Measurements from ENCODE around the gene SPATC1L. TPM values are rescaled to one million over a fixed set of nuclear protein-coding genes. Genes with fewer than 3 reads are reported as not detected.

Gene SPATC1L
- total RNA-seq, 1 donor from 2014 or later = 12.3 TPM

- no peak for DNase-seq (ENCODE audit: low spot score)
Measured at GRCh38 chr21:46135782-46136395, 48.4 kb downstream of the SPATC1L start.

DNA sequence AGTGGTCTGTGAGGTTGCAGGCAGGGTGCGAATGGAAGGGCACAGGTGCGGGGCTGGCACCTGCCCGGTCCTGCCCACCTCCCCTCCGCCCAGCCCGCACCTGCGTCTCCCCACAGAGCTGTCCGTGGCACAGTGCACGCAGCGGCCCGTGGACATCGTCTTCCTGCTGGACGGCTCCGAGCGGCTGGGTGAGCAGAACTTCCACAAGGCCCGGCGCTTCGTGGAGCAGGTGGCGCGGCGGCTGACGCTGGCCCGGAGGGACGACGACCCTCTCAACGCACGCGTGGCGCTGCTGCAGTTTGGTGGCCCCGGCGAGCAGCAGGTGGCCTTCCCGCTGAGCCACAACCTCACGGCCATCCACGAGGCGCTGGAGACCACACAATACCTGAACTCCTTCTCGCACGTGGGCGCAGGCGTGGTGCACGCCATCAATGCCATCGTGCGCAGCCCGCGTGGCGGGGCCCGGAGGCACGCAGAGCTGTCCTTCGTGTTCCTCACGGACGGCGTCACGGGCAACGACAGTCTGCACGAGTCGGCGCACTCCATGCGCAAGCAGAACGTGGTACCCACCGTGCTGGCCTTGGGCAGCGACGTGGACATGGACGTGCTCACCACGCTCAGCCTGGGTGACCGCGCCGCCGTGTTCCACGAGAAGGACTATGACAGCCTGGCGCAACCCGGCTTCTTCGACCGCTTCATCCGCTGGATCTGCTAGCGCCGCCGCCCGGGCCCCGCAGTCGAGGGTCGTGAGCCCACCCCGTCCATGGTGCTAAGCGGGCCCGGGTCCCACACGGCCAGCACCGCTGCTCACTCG, 52.2 kb downstream of the SPATC1L start:
- DNase-seq (ENCODE audit: low spot score) = no peak

DNA sequence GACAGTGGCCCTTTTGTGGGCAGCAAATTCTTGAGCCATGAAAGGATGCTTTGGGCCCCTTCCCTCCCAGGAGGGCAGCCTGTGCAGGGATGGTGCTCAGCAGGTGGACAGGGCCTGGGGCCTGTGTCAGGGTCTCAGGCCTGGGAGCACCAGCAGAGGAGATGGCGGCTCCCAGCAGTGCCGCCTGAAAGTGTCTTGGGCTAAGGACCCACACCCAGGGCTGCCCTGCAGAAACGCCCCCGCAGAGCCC, 52.7 kb downstream of the SPATC1L start:
- DNase-seq (ENCODE audit: low spot score) = no peak

- DNase-seq (ENCODE audit: low spot score) = no peak
Measured at GRCh38 chr21:46130831-46131587, 53.2 kb downstream of the SPATC1L start.

GRCh38 chr21:46129846-46130651, 54.2 kb downstream of the SPATC1L start:
- no peak for DNase-seq (ENCODE audit: low spot score)

- no peak for DNase-seq (ENCODE audit: low spot score)
Measured at GRCh38 chr21:46128933-46129571, 55.2 kb downstream of the SPATC1L start.

DNA sequence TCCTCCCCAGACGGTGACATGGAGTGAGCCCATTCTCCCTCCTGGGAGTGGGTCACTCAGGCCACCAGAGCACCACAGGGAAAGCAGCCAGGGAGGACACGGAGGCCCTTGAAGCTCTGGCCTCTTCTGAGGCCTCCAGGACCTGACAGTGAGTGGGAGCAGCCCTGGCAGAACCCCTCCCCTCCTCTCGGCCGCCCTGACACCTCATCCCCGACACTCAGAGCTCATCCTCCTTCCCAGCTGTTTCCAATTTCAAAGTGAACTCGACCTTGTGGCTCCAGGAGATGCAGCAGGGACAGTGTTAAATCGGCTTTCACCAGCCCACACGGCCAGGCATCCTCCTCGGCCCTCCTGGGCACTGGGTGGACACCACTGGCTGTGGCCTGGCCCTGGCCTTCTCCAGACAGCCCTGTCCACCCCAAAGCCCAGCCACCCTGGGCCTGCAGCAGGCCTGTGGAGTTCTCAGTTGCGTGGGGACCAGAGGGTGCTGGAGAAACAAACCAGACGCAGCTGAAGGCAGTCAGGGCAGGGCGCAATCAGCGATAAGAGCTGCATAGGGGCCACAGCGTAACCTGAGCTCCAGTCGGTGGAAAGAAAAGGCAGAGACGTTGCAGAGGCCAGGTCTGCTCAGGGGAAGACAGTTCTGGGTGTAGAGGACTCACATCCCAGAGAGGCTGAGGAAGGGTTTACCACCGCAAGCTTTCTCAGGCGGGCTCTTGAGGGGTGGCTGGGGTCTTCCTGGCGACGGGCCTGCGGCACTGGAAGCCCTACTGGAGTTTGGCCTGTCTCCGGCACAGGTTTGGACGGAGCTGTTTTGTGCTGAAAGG, 55.9 kb downstream of the SPATC1L start:
- DNase-seq (ENCODE audit: low spot score) = no peak

GRCh38 chr21:46127239-46128105, 56.8 kb downstream of the SPATC1L start:
- DNase-seq (ENCODE audit: low spot score) = no peak

- DNase-seq (ENCODE audit: low spot score) = no peak
Measured at GRCh38 chr21:46126309-46127238, 57.7 kb downstream of the SPATC1L start.

DNA sequence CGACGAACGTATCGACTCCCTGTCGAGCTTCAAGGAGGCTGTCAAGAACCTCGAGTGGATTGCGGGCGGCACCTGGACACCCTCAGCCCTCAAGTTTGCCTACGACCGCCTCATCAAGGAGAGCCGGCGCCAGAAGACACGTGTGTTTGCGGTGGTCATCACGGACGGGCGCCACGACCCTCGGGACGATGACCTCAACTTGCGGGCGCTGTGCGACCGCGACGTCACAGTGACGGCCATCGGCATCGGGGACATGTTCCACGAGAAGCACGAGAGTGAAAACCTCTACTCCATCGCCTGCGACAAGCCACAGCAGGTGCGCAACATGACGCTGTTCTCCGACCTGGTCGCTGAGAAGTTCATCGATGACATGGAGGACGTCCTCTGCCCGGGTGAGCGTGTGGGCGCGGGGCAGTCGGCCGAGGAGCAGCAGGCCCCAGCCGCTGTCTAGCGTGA, 58.4 kb downstream of the SPATC1L start:
- DNase-seq (ENCODE audit: low spot score) = no peak

- DNase-seq (ENCODE audit: low spot score) = no peak
Measured at GRCh38 chr21:46124926-46125845, 59.1 kb downstream of the SPATC1L start.

DNA sequence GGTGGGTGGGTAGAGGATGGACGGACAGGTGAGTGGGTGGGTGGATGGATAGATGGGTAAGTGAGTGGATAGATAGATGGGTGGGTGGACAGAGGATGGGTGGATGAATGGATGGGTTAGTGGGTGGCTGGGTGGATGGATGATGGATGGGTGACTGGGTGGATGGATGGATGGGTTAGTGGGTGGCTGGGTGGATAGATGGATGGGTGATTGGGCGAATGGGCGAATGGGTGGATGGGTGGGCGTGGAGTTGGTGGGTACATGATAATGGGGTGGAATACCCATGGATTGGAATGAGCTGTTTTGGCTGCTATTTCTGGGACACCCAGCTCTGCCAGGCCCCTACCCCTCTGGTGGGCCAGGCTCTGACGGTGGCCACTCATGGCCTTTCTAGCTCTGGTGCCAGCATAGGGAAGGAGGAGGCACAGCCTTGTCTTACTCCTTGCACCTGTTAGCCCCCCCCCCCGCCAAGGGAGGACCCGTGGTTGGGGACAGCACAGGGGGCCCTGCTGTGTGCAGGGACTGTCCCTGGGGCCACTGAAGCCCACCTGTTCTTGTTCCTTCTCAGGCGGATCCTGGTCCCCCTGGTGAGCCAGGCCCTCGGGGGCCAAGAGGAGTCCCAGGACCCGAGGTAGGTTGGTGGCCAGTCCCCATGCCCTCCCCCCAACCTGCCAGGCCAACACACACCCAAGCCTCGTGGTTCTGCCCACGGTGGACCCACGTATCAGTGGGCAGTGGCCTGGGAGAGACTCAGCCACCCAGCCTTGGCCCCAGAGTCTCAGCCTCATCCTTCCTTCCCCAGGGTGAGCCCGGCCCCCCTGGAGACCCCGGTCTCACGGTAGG, 60.0 kb downstream of the SPATC1L start:
- no peak for DNase-seq (ENCODE audit: low spot score)

DNA sequence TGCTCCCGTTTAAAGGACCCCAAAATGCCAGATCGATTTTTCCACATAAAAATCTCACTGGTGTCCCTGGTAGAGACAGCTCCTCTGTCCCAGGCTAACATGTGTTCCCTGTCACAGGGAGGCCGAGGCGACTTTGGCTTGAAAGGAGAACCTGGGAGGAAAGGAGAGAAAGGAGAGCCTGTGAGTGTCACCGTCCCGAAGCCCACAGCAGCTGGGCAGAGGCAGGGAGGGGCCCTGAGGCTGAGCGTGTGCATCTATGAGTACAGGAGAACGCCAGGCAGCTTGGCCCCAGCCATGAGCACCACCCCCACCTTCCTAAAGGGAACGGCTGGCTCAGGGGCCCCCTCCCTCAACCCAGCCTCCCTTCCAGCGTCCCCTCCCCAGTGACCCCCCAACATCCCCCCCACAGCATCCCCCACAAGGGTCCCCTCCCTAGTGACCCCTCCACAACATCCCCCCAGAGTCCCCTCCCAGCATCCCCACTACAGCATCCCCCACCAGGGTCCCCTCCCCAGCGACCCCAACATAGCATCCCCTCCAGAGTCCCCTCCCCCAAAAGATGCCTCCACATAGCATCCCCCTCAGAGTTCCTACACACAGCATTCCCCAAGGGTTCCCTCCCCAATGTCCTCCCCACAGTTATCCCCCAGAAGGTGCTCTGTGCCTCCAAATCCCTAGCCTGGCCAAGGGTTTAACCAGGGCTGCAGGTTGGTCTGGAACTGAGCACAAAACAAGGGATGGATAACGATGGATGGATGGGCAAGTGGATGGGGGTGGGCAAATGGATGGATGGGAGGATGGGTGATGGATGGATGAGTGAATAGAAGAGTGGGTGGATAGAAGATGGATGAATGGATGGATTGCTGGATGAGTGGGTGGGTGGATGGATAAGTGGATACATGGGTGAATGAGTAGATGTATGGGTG, 61.2 kb downstream of the SPATC1L start:
- no peak for DNase-seq (ENCODE audit: low spot score)

DNA sequence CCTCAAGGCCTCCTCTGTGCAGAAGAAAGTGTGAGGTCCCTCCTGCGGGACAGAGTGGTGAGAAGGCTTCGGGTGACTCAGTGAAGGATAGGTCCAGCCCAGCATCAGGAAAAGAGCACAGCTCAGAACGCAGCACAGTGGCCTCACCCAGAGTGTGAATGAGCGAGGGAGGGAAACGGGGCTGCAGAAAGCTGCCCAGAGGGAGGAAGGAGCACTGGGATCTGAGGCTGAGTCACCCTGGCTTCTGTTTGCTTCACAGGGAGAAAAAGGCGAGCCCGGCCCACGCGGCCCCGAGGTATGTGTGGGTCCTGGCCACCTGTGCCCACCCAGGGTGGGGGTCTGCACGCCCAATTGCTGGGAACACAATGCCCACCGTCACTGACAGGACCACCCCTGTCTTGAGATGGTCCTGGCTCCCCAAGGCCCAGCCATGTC, 62.0 kb downstream of the SPATC1L start:
- DNase-seq (ENCODE audit: low spot score) = no peak

All from ureter (tissue), 1 donor.